GM23338 (cell line): ENCODE data around the gene GPR39. TPM values are rescaled to one million over a fixed set of nuclear protein-coding genes. Genes with fewer than 3 reads are reported as not detected.

Experiments used
- ATAC-seq: fragments of 200-7000 bp; cut with Tn5 transposase; 3 replicates; pipeline ENCODE4 v1.9.1; 2020
- DNase-seq: peaks from one replicate; pipeline ENCODE4 v3.0.0-alpha.2; 2015; ENCODE audit warnings: low spot score
- H2AFZ ChIP-seq: fragments of 200-600 bp; sonication (generic); 2 replicates; pipeline ENCODE4 v1.8.0; 2016; ENCODE audit warnings: antibody characterized with exemption, mild to moderate bottlenecking, moderate library complexity
- H3F3A ChIP-seq: fragments of 200-600 bp; sonication (generic); replicated peaks from 2 replicates; pipeline ENCODE4 v1.8.0; 2017; ENCODE audit warnings: antibody characterized with exemption, mixed run types, low read depth
- H3K27ac ChIP-seq: fragments of 200-600 bp; sonication (generic); 2 replicates; pipeline ENCODE4 v1.6.1; 2016; ENCODE audit warnings: low read depth
- H3K27me3 ChIP-seq: fragments of 200-600 bp; sonication (generic); 2 replicates; pipeline ENCODE4 v1.8.0; 2016; ENCODE audit warnings: mild to moderate bottlenecking, mixed run types, moderate library complexity; ENCODE audit not compliant: insufficient read depth
- H3K36me3 ChIP-seq: fragments of 200-600 bp; sonication (generic); 2 replicates; pipeline ENCODE4 v1.8.0; 2016; ENCODE audit warnings: mild to moderate bottlenecking; ENCODE audit not compliant: insufficient read depth
- H3K4me1 ChIP-seq: fragments of 200-600 bp; sonication (generic); 2 replicates; pipeline ENCODE4 v1.8.0; 2016; ENCODE audit warnings: mild to moderate bottlenecking, moderate library complexity; ENCODE audit not compliant: insufficient read depth
- H3K4me2 ChIP-seq: fragments of 200-600 bp; sonication (generic); 2 replicates; pipeline ENCODE4 v1.7.1; 2017; ENCODE audit warnings: mixed run types
- H3K4me3 ChIP-seq: fragments of 200-600 bp; sonication (generic); 2 replicates; pipeline ENCODE4 v1.6.1; 2016; ENCODE audit warnings: mixed run types
- H3K79me2 ChIP-seq: fragments of 200-600 bp; sonication (generic); replicated peaks from 2 replicates; pipeline ENCODE4 v1.8.0; 2017; ENCODE audit warnings: mild to moderate bottlenecking; ENCODE audit not compliant: insufficient read depth
- H3K9me2 ChIP-seq: fragments of 200-600 bp; sonication (generic); 2 replicates; pipeline ENCODE4 v1.8.0; 2017; ENCODE audit not compliant: insufficient read depth
- H4K20me1 ChIP-seq: fragments of 200-600 bp; sonication (generic); replicated peaks from 2 replicates; pipeline ENCODE4 v1.8.0; 2017; ENCODE audit warnings: mild to moderate bottlenecking; ENCODE audit not compliant: insufficient read depth
- H3K27ac Mint-ChIP-seq: 2 replicates; pipeline ENCODE4 v1.8.0; 2020; ENCODE audit warnings: inconsistent platforms, mild to moderate bottlenecking, moderate library complexity, mixed read lengths
- H3K27me3 Mint-ChIP-seq: 3 replicates; pipeline ENCODE4 v1.8.0; 2022; ENCODE audit warnings: low read depth, mild to moderate bottlenecking, moderate library complexity, mixed read lengths, inconsistent platforms; ENCODE audit not compliant: insufficient read depth, poor library complexity
- H3K36me3 Mint-ChIP-seq: 3 replicates; pipeline ENCODE4 v1.8.0; 2021; ENCODE audit warnings: low read depth, mild to moderate bottlenecking, inconsistent platforms, moderate library complexity, mixed read lengths
- H3K4me1 Mint-ChIP-seq: 3 replicates; pipeline ENCODE4 v1.8.0; 2020; ENCODE audit warnings: mild to moderate bottlenecking, inconsistent platforms, mixed read lengths
- H3K4me3 Mint-ChIP-seq: 3 replicates; pipeline ENCODE4 v1.8.0; 2021; ENCODE audit warnings: moderate library complexity, mild to moderate bottlenecking, inconsistent platforms, mixed read lengths
- H3K9me3 Mint-ChIP-seq: 3 replicates; pipeline ENCODE4 v1.8.0; 2020; ENCODE audit warnings: moderate library complexity, mild to moderate bottlenecking, inconsistent platforms, mixed read lengths
- EZH2phosphoT487 ChIP-seq: fragments of 200-600 bp; sonication (generic); IDR thresholded peaks from one replicate; pipeline ENCODE4 v1.8.1; 2018; ENCODE audit warnings: antibody characterized with exemption; ENCODE audit not compliant: unreplicated experiment
- JUNB ChIP-seq: IDR thresholded peaks from one replicate; pipeline ENCODE4 v1.6.1; 2016; ENCODE audit warnings: antibody characterized with exemption; ENCODE audit not compliant: unreplicated experiment
- POLR2AphosphoS5 ChIP-seq: IDR thresholded peaks from 2 replicates; pipeline ENCODE4 v1.6.1; 2016; ENCODE audit warnings: antibody characterized with exemption, low read depth
- ZNF114 ChIP-seq: fragments of 250-450 bp; sonication (Bioruptor Pico); IDR thresholded peaks from 2 replicates; pipeline ENCODE4 v1.5.0; 2020; ENCODE audit warnings: mild to moderate bottlenecking, moderate library complexity
- ZNF331 ChIP-seq: fragments of 250-450 bp; sonication (Bioruptor Pico); IDR thresholded peaks from 2 replicates; pipeline ENCODE4 v1.5.0; 2020; ENCODE audit warnings: low read depth, mild to moderate bottlenecking, moderate library complexity
- polyA plus RNA-seq: library from polyadenylated mRNA; unstranded; fragments of >200 nt; fragmentation: Nextera tagmentation; extraction: Ambion mirVana; gene quantifications from 2 replicates; pipeline ENCODE4 v1.2.1, GENCODE V29; 2016
- total RNA-seq: library from RNA; depleted of rRNA; stranded (reverse); fragments of >200 nt; shearing (Covaris generic); gene quantifications from 2 replicates; pipeline ENCODE4 v1.2.3, GENCODE V29; 2014
- TF ChIP-seq, protein P1 (sequence below): fragments of 250-450 bp; sonication (Bioruptor Pico); IDR thresholded peaks from 2 replicates; pipeline ENCODE4 v1.5.0; 2020; ENCODE audit warnings: mild to moderate bottlenecking, moderate library complexity
- TF ChIP-seq, protein P2 (sequence below): IDR thresholded peaks from 2 replicates; pipeline ENCODE4 v1.6.1; 2016; ENCODE audit warnings: antibody characterized with exemption
- TF ChIP-seq, protein P3 (sequence below), 2 experiments: fragments of 200-600 bp in 1 of 2; sonication (generic) in 1 of 2; conservative IDR thresholded peaks; 2 replicates each; pipeline versions ENCODE4 v1.5.1 to v1.6.1; 2016 to 2017; ENCODE audit warnings: antibody characterized with exemption in 2 of 2, low read depth in 2 of 2, mild to moderate bottlenecking in 2 of 2, moderate library complexity in 1 of 2

The GPR39 gene
- total and polyA plus RNA-seq, 2 experiments from 2014 or later: 0.55 to 1.9 TPM

DNA sequence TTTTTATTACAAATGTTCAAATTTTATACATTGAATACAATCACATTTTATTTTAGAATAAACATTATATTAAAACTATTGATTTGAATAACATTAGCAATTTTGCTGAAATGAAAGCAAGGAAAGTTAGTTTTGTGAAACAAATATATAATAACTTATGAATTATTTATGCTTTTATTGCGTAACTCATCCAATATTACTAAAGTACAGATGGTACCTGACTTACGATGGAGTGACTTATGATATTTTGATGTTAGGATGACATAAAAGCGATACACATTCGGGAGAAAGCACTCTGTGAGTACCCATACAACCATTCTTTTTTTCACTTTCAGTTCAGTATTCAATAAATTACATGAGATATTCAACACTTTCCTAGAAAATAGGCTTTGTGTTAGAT is 26.5 kb downstream of the GPR39 start (continued):
- TF ChIP-seq, protein P1, sequence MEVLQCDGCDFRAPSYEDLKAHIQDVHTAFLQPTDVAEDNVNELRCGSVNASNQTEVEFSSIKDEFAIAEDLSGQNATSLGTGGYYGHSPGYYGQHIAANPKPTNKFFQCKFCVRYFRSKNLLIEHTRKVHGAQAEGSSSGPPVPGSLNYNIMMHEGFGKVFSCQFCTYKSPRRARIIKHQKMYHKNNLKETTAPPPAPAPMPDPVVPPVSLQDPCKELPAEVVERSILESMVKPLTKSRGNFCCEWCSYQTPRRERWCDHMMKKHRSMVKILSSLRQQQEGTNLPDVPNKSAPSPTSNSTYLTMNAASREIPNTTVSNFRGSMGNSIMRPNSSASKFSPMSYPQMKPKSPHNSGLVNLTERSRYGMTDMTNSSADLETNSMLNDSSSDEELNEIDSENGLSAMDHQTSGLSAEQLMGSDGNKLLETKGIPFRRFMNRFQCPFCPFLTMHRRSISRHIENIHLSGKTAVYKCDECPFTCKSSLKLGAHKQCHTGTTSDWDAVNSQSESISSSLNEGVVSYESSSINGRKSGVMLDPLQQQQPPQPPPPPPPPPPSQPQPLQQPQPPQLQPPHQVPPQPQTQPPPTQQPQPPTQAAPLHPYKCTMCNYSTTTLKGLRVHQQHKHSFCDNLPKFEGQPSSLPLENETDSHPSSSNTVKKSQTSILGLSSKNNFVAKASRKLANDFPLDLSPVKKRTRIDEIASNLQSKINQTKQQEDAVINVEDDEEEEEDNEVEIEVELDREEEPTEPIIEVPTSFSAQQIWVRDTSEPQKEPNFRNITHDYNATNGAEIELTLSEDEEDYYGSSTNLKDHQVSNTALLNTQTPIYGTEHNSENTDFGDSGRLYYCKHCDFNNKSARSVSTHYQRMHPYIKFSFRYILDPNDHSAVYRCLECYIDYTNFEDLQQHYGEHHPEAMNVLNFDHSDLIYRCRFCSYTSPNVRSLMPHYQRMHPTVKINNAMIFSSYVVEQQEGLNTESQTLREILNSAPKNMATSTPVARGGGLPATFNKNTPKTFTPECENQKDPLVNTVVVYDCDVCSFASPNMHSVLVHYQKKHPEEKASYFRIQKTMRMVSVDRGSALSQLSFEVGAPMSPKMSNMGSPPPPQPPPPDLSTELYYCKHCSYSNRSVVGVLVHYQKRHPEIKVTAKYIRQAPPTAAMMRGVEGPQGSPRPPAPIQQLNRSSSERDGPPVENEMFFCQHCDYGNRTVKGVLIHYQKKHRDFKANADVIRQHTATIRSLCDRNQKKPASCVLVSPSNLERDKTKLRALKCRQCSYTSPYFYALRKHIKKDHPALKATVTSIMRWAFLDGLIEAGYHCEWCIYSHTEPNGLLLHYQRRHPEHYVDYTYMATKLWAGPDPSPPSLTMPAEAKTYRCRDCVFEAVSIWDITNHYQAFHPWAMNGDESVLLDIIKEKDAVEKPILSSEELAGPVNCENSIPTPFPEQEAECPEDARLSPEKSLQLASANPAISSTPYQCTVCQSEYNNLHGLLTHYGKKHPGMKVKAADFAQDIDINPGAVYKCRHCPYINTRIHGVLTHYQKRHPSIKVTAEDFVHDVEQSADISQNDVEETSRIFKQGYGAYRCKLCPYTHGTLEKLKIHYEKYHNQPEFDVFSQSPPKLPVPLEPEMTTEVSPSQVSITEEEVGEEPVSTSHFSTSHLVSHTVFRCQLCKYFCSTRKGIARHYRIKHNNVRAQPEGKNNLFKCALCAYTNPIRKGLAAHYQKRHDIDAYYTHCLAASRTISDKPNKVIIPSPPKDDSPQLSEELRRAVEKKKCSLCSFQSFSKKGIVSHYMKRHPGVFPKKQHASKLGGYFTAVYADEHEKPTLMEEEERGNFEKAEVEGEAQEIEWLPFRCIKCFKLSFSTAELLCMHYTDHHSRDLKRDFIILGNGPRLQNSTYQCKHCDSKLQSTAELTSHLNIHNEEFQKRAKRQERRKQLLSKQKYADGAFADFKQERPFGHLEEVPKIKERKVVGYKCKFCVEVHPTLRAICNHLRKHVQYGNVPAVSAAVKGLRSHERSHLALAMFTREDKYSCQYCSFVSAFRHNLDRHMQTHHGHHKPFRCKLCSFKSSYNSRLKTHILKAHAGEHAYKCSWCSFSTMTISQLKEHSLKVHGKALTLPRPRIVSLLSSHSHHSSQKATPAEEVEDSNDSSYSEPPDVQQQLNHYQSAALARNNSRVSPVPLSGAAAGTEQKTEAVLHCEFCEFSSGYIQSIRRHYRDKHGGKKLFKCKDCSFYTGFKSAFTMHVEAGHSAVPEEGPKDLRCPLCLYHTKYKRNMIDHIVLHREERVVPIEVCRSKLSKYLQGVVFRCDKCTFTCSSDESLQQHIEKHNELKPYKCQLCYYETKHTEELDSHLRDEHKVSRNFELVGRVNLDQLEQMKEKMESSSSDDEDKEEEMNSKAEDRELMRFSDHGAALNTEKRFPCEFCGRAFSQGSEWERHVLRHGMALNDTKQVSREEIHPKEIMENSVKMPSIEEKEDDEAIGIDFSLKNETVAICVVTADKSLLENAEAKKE (CRISPR knock-in tag): no peak
- TF ChIP-seq ZNF114: no peak
- TF ChIP-seq ZNF331 (CRISPR knock-in tag): no peak
- TF ChIP-seq, protein P2, sequence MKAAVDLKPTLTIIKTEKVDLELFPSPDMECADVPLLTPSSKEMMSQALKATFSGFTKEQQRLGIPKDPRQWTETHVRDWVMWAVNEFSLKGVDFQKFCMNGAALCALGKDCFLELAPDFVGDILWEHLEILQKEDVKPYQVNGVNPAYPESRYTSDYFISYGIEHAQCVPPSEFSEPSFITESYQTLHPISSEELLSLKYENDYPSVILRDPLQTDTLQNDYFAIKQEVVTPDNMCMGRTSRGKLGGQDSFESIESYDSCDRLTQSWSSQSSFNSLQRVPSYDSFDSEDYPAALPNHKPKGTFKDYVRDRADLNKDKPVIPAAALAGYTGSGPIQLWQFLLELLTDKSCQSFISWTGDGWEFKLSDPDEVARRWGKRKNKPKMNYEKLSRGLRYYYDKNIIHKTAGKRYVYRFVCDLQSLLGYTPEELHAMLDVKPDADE: no peak
- TF ChIP-seq POLR2AphosphoS5: no peak
- TF ChIP-seq EZH2phosphoT487: no peak

DNA sequence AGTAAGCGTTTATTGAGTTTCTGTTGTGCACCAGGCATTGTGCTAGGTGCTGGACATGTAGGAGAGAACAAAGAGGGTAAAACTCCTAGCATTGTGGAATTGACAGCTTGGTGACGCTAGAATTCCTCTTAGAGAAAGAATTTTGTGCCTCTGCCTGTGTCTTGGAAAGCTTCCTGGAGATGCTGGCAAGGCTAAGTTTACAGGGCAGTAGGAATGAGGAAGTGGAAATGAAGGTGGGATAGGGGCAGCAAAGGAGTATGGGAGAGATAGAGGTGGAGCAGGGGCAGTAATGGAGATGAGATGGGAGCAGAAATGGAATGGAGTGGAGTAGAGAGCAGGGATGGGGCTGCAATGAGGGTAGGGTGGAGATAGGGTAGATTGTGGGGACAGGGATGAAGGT is 29.8 kb downstream of the GPR39 start:
- Mint-ChIP-seq H3K27me3 (peaks cover 2% of the 10 kb centered on the region), H3K4me1 (peaks cover 20% of the 10 kb centered on the region)
- no peaks in the 10 kb centered on the region for H3F3A ChIP-seq
- TF ChIP-seq, protein P2: no peak
- TF ChIP-seq, protein P3, sequence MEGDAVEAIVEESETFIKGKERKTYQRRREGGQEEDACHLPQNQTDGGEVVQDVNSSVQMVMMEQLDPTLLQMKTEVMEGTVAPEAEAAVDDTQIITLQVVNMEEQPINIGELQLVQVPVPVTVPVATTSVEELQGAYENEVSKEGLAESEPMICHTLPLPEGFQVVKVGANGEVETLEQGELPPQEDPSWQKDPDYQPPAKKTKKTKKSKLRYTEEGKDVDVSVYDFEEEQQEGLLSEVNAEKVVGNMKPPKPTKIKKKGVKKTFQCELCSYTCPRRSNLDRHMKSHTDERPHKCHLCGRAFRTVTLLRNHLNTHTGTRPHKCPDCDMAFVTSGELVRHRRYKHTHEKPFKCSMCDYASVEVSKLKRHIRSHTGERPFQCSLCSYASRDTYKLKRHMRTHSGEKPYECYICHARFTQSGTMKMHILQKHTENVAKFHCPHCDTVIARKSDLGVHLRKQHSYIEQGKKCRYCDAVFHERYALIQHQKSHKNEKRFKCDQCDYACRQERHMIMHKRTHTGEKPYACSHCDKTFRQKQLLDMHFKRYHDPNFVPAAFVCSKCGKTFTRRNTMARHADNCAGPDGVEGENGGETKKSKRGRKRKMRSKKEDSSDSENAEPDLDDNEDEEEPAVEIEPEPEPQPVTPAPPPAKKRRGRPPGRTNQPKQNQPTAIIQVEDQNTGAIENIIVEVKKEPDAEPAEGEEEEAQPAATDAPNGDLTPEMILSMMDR (conservative IDR thresholded peaks at IDR 0.05; ENCODE audit: low read depth in 2 of 2): no peak
- no peak for TF ChIP-seq ZNF331 (CRISPR knock-in tag)
- no peak for TF ChIP-seq JUNB

More for the DNA sequence above, 29.8 kb downstream of the GPR39 start:
- H3K27me3 ChIP-seq: no peaks in the 10 kb centered on the region
- no peak overlapping the region for H3K4me3 Mint-ChIP-seq
- H3K4me1 ChIP-seq: peaks cover 10% of the 10 kb centered on the region
- no peak overlapping the region for H3K27ac Mint-ChIP-seq
- no peaks in the 10 kb centered on the region; the same call in 1 of the 2 replicates for H3K9me2 ChIP-seq
- H2AFZ ChIP-seq: no peak overlapping the region
- no peaks in the 10 kb centered on the region for H4K20me1 ChIP-seq
- no peak overlapping the region for H3K27ac ChIP-seq
- no peak overlapping the region for H3K4me2 ChIP-seq
- DNase-seq: no peak
- H3K79me2 ChIP-seq: no peaks in the 10 kb centered on the region
- no peaks in the 10 kb centered on the region for H3K36me3 ChIP-seq
- H3K9me3 Mint-ChIP-seq: no peaks in the 10 kb centered on the region
- H3K4me3 ChIP-seq: no peak overlapping the region
- ATAC-seq: no peak
- no peaks in the 10 kb centered on the region for H3K36me3 Mint-ChIP-seq
